D721Med (cell line): ENCODE measurements around the gene ZNF532.

Experiments
- DNase-seq: peaks from one replicate; pipeline ENCODE4 v3.0.0; 2011; ENCODE audit warnings: low spot score; ENCODE audit not compliant: insufficient read length
- FAIRE-seq: peaks from 2 replicates; lab custom pipeline; 2011; peaks lifted over from hg19 to GRCh38; lab: Jason Lieb, UNC
- CTCF ChIP-seq: IDR thresholded peaks from 2 replicates; pipeline ENCODE4 v1.5.1; 2012; ENCODE audit warnings: mild to moderate bottlenecking, control low read depth; ENCODE audit not compliant: insufficient read depth; ENCODE audit errors: missing control alignments

The ZNF532 gene

GRCh38 chr18:58882686-58883085 lies 18.0 kb downstream of the ZNF532 start:
- no peak for TF ChIP-seq CTCF
- no peak for DNase-seq
- no peak for FAIRE-seq

GRCh38 chr18:58884680-58885079 lies 20.0 kb downstream of the ZNF532 start:
- FAIRE-seq (no peak), DNase-seq (no peak)
- TF ChIP-seq CTCF: no peak

GRCh38 chr18:58886431-58886830 lies 21.8 kb downstream of the ZNF532 start:
- DNase-seq: no peak
- TF ChIP-seq CTCF: no peak
- peak; percentile 100 for FAIRE-seq

GRCh38 chr18:58886864-58887612 lies 22.4 kb downstream of the ZNF532 start:
- DNase-seq (no peak), FAIRE-seq (no peak)
- TF ChIP-seq CTCF: no peak

- FAIRE-seq (no peak), DNase-seq (no peak)
- TF ChIP-seq CTCF: no peak
These were observed 22.9 kb downstream of the ZNF532 start for GRCh38 chr18:58887613-58887963.

- no peak for FAIRE-seq
- TF ChIP-seq CTCF: no peak
- DNase-seq: no peak
These were observed 27.1 kb downstream of the ZNF532 start for GRCh38 chr18:58891776-58892175.

- no peak for TF ChIP-seq CTCF
- DNase-seq (no peak), FAIRE-seq (no peak)
These were observed 27.8 kb downstream of the ZNF532 start for GRCh38 chr18:58892488-58892887.
